ENCODE measurements around the gene GUCY1B1. TPM values are rescaled to one million over a fixed set of nuclear protein-coding genes. Genes with fewer than 3 reads are reported as not detected.

GUCY1B1 gene
- total RNA-seq, 1 experiment from 2014 or later: not detected

DNA sequence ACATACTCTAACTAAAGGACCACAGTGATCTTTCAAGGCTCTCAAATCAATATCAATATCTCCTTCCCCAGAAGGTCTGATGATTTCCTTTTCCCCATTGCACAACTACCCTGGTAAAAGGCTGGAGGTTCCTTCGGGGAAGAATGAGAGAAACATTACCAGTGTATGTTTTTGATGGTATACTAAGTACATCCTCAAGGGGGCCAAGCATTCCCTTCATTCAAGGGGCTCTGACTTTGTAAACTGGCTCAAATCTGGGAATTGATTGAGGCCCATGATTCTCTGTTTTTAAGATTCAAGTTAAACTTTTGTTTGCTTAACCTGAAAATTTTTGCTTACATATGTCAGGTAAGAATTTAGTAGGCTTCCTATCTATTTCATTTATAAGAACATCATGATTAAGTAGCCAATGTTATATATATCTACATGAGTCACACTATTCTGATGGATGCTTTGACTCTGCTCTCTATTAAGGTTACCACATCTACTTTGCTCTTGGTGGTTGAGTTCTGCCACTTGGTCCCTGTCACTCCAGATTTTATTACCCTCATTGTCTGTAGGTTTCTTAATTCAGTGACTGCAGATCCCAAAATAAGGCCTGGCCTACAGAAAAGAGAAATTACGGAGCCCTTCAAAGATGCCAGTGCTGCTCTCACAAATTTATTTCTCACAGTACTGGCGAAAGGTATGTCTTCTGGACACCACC is 16.4 kb upstream of the GUCY1B1 start:
- Histone ChIP-seq H3K4me3 (replicated peaks in 1 of 2; ENCODE audit: low read depth in 1 of 2, low read length in 2 of 2) (no peak overlapping the region), H3K4me1 (ENCODE audit: control insufficient read depth in 1 of 2, insufficient read depth in 2 of 2, low read length in 2 of 2) (no peaks in the 10 kb centered on the region), H3K4me2 (ENCODE audit: low read length) (no peak overlapping the region), H3K9me2 (ENCODE audit: insufficient read depth) (no peaks in the 10 kb centered on the region), H4K20me1 (ENCODE audit: insufficient read depth) (no peaks in the 10 kb centered on the region), H3K27ac (ENCODE audit: low read depth, low read length) (no peak overlapping the region), H3K79me2 (ENCODE audit: insufficient read depth, low read length) (no peaks in the 10 kb centered on the region), H3K36me3 (ENCODE audit: control insufficient read depth in 1 of 2, insufficient read depth in 2 of 2, low read length in 2 of 2) (no peaks in the 10 kb centered on the region), H3K9ac (ENCODE audit: low read length) (no peak overlapping the region), H3K9me3 (ENCODE audit: control insufficient read depth in 1 of 2, insufficient read depth in 1 of 2, low read depth in 1 of 2, low read length in 2 of 2) (no peaks in the 10 kb centered on the region), H2AFZ (ENCODE audit: low read depth, low read length, poor library complexity, severe bottlenecking) (no peak overlapping the region), H3K27me3 (ENCODE audit: insufficient read depth, low read length) (no peaks in the 10 kb centered on the region)
- BruUV-seq (replicated peaks): no TSS peak
- ATAC-seq (no peak), DNase-seq (ENCODE audit: low read depth, low spot score) (no peak)
- RAD21 ChIA-PET (ENCODE audit: low non-redundant PET in 1 of 2, low total read pairs in 2 of 2, uncharacterized antibody in 2 of 2, unreplicated experiment in 2 of 2): no interaction called here
- TF ChIP-seq RAD21 (IDR thresholded peaks at IDR 0.05; ENCODE audit: low read depth): no peak
- TF ChIP-seq, protein P1, sequence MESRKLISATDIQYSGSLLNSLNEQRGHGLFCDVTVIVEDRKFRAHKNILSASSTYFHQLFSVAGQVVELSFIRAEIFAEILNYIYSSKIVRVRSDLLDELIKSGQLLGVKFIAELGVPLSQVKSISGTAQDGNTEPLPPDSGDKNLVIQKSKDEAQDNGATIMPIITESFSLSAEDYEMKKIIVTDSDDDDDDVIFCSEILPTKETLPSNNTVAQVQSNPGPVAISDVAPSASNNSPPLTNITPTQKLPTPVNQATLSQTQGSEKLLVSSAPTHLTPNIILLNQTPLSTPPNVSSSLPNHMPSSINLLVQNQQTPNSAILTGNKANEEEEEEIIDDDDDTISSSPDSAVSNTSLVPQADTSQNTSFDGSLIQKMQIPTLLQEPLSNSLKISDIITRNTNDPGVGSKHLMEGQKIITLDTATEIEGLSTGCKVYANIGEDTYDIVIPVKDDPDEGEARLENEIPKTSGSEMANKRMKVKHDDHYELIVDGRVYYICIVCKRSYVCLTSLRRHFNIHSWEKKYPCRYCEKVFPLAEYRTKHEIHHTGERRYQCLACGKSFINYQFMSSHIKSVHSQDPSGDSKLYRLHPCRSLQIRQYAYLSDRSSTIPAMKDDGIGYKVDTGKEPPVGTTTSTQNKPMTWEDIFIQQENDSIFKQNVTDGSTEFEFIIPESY (IDR thresholded peaks at IDR 0.05; ENCODE audit: extremely low read depth, insufficient replicate concordance, low read length): no peak
- TF ChIP-seq, protein P2, sequence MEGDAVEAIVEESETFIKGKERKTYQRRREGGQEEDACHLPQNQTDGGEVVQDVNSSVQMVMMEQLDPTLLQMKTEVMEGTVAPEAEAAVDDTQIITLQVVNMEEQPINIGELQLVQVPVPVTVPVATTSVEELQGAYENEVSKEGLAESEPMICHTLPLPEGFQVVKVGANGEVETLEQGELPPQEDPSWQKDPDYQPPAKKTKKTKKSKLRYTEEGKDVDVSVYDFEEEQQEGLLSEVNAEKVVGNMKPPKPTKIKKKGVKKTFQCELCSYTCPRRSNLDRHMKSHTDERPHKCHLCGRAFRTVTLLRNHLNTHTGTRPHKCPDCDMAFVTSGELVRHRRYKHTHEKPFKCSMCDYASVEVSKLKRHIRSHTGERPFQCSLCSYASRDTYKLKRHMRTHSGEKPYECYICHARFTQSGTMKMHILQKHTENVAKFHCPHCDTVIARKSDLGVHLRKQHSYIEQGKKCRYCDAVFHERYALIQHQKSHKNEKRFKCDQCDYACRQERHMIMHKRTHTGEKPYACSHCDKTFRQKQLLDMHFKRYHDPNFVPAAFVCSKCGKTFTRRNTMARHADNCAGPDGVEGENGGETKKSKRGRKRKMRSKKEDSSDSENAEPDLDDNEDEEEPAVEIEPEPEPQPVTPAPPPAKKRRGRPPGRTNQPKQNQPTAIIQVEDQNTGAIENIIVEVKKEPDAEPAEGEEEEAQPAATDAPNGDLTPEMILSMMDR (IDR thresholded peaks at IDR 0.05 in 2 of 3, conservative IDR thresholded peaks at IDR 0.05 in 1 of 3; ENCODE audit: borderline replicate concordance in 1 of 3, insufficient read depth in 1 of 3, low read depth in 2 of 3, low read length in 2 of 3): 0 out of 6 replicates have a peak, but pooled peaks of 1 of the 3 experiments have one; percentile 20
- TF ChIP-seq, protein P3, sequence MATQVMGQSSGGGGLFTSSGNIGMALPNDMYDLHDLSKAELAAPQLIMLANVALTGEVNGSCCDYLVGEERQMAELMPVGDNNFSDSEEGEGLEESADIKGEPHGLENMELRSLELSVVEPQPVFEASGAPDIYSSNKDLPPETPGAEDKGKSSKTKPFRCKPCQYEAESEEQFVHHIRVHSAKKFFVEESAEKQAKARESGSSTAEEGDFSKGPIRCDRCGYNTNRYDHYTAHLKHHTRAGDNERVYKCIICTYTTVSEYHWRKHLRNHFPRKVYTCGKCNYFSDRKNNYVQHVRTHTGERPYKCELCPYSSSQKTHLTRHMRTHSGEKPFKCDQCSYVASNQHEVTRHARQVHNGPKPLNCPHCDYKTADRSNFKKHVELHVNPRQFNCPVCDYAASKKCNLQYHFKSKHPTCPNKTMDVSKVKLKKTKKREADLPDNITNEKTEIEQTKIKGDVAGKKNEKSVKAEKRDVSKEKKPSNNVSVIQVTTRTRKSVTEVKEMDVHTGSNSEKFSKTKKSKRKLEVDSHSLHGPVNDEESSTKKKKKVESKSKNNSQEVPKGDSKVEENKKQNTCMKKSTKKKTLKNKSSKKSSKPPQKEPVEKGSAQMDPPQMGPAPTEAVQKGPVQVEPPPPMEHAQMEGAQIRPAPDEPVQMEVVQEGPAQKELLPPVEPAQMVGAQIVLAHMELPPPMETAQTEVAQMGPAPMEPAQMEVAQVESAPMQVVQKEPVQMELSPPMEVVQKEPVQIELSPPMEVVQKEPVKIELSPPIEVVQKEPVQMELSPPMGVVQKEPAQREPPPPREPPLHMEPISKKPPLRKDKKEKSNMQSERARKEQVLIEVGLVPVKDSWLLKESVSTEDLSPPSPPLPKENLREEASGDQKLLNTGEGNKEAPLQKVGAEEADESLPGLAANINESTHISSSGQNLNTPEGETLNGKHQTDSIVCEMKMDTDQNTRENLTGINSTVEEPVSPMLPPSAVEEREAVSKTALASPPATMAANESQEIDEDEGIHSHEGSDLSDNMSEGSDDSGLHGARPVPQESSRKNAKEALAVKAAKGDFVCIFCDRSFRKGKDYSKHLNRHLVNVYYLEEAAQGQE (IDR thresholded peaks at IDR 0.05; ENCODE audit: low read depth): no peak
- CTCF ChIA-PET: no interaction called here
- POLR2A ChIA-PET: no interaction called here
- intact Hi-C loops (cut with micrococcal nuclease): no loop called here

Data from HCT116 (cell line).